GM12878 (cell line): ENCODE measurements around the gene SLC36A1. TPM values are rescaled to one million over a fixed set of nuclear protein-coding genes. Genes with fewer than 3 reads are reported as not detected.

Source experiments
- ATAC-seq: fragments of 200-7000 bp; cut with Tn5 transposase; 3 replicates; pipeline ENCODE4 v1.9.1; 2020; ENCODE audit warnings: mild to moderate bottlenecking, moderate library complexity
- BruUV-seq: library from RNA; stranded (reverse); fragments of 400-500 nt; replicated peaks from 2 replicates; lab custom pipeline; 2021; lab: Mats Ljungman, UMichigan
- CTCF ChIA-PET: fragments of 300-600 bp; sonication (Branson Sonifier 250); formaldehyde crosslinking; extraction: SDS; loops from one replicate; lab custom pipeline; 2021; ENCODE audit warnings: inconsistent platforms; lab: Yijun Ruan, JAX
- POLR2A ChIA-PET: fragments of 350-600 bp; formaldehyde crosslinking; extraction: SDS; loops from one replicate; lab custom pipeline; 2021; ENCODE audit warnings: inconsistent platforms; lab: Charles Lee
- RAD21 ChIA-PET: fragments of 300-600 bp; sonication (Branson Sonifier 250); formaldehyde crosslinking; loops from one replicate; lab custom pipeline; 2023; ENCODE audit warnings: antibody characterized with exemption; ENCODE audit not compliant: unreplicated experiment; lab: Charles Lee
- SMC1A ChIA-PET: fragments of 300-600 bp; sonication (Branson Sonifier 250); formaldehyde crosslinking; loops from one replicate; lab custom pipeline; 2023; ENCODE audit not compliant: unreplicated experiment, uncharacterized antibody; lab: Charles Lee
- DNase-seq: peaks from one replicate; pipeline ENCODE4 v3.0.0-alpha.2; 2011; ENCODE audit warnings: low read depth, low spot score
- FAIRE-seq: peaks from 3 replicates; lab custom pipeline; 2011; peaks lifted over from hg19 to GRCh38; lab: Jason Lieb, UNC
- H2AFZ ChIP-seq: 2 replicates; pipeline ENCODE4 v1.6.0; 2011; ENCODE audit warnings: low read depth, low read length, control low read depth; ENCODE audit not compliant: control insufficient read depth
- H3K27ac ChIP-seq: 2 replicates; pipeline ENCODE4 v1.5.1; 2011; ENCODE audit warnings: control low read depth; ENCODE audit not compliant: control insufficient read depth, insufficient read depth
- H3K27me3 ChIP-seq, 2 experiments: replicated peaks in 1 of 2; 2 replicates each; pipeline versions ENCODE4 v1.6.0 to v1.6.1; 2011; ENCODE audit warnings: low read length in 1 of 2; ENCODE audit not compliant: control insufficient read depth in 2 of 2, insufficient read depth in 2 of 2
- H3K36me3 ChIP-seq, 2 experiments: 2 replicates each; pipeline ENCODE4 v1.5.1; 2011; ENCODE audit warnings: low read length in 1 of 2; ENCODE audit not compliant: control insufficient read depth in 2 of 2, insufficient read depth in 2 of 2
- H3K4me1 ChIP-seq: 2 replicates; pipeline ENCODE4 v1.6.1; 2011; ENCODE audit warnings: mild to moderate bottlenecking, low read length, moderate library complexity, mixed read lengths; ENCODE audit not compliant: control insufficient read depth, insufficient read depth
- H3K4me2 ChIP-seq: 2 replicates; pipeline ENCODE4 v1.6.0; 2011; ENCODE audit warnings: control low read depth; ENCODE audit not compliant: control insufficient read depth, insufficient read depth
- H3K4me3 ChIP-seq: fragments of 200-600 bp; sonication (generic); 2 replicates; pipeline ENCODE4 v1.5.1; 2016
- H3K79me2 ChIP-seq: 2 replicates; pipeline ENCODE4 v1.6.0; 2011; ENCODE audit warnings: low read length; ENCODE audit not compliant: control insufficient read depth, insufficient read depth
- H3K9ac ChIP-seq: 2 replicates; pipeline ENCODE4 v1.8.0; 2011; ENCODE audit warnings: low read length, control low read depth, mixed read lengths; ENCODE audit not compliant: control insufficient read depth, insufficient read depth
- H3K9me3 ChIP-seq: replicated peaks from 3 replicates; pipeline ENCODE4 v1.5.1; 2011; ENCODE audit warnings: mild to moderate bottlenecking, low read length; ENCODE audit not compliant: control insufficient read depth, insufficient read depth
- H4K20me1 ChIP-seq: 2 replicates; pipeline ENCODE4 v1.6.0; 2011; ENCODE audit not compliant: control insufficient read depth, insufficient read depth
- BCLAF1 ChIP-seq: fragments of 450-650 bp; IDR thresholded peaks from 2 replicates; pipeline ENCODE4 v1.6.1; 2017; ENCODE audit warnings: antibody characterized with exemption, mild to moderate bottlenecking, moderate library complexity
- CREM ChIP-seq: IDR thresholded peaks from 2 replicates; pipeline ENCODE4 v1.6.1; 2014; ENCODE audit warnings: antibody characterized with exemption, low read depth
- CTCF ChIP-seq, 3 experiments: IDR thresholded peaks in 2 of 3; conservative IDR thresholded peaks in 1 of 3; 2 replicates each; pipeline ENCODE4 v1.5.1; 2011; ENCODE audit warnings: low read depth in 3 of 3, low read length in 3 of 3, mild to moderate bottlenecking in 3 of 3, control low read depth in 2 of 3, moderate library complexity in 2 of 3, inconsistent platforms in 1 of 3, mixed read lengths in 1 of 3; ENCODE audit not compliant: control insufficient read depth in 2 of 3, insufficient read depth in 1 of 3; ENCODE audit errors: extremely low read depth in 1 of 3
- NBN ChIP-seq: fragments of 450-650 bp; IDR thresholded peaks from 2 replicates; pipeline ENCODE4 v1.6.1; 2016
- NR2F1 ChIP-seq: fragments of 450-650 bp; conservative IDR thresholded peaks from 2 replicates; pipeline ENCODE4 v1.6.1; 2017; ENCODE audit warnings: mild to moderate bottlenecking
- SMAD1 ChIP-seq: fragments of 450-650 bp; IDR thresholded peaks from 2 replicates; pipeline ENCODE4 v1.6.1; 2018; ENCODE audit warnings: mild to moderate bottlenecking, low read depth; ENCODE audit not compliant: partially characterized antibody
- SREBF2 ChIP-seq: IDR thresholded peaks from 2 replicates; pipeline ENCODE4 v1.6.1; 2012; ENCODE audit warnings: mild to moderate bottlenecking, low read length
- ZBTB11 ChIP-seq: fragments of 450-650 bp; formaldehyde crosslinking; IDR thresholded peaks from 2 replicates; pipeline ENCODE4 v1.5.0; 2022; ENCODE audit warnings: mild to moderate bottlenecking, missing genetic modification characterization
- ZBTB4 ChIP-seq: fragments of 450-650 bp; formaldehyde crosslinking; IDR thresholded peaks from 2 replicates; pipeline ENCODE4 v1.4.0; 2022; ENCODE audit warnings: mild to moderate bottlenecking, moderate library complexity
- WGBS: methylation state at CpG from one replicate; pipeline ENCODE4 v1.1.6; 2016; ENCODE audit warnings: low lambda C conversion rate; ENCODE audit not compliant: insufficient replicate concordance, insufficient coverage; ENCODE audit errors: missing lambda C conversion rate; 5-methylcytosine and 5-hydroxymethylcytosine counted together
- in situ Hi-C: fragments of 300-500 bp; cut with MboI; formaldehyde crosslinking; loops from 9 replicates; pipeline ENCODE4 v1.14.3; 2018; ENCODE audit warnings: mixed read lengths
- intact Hi-C: fragments of 100-400 bp; cut with micrococcal nuclease; formaldehyde crosslinking; loops from one replicate; pipeline ENCODE4 v1.14.2; 2022; ENCODE audit not compliant: unreplicated experiment
- polyA plus RNA-seq, 11 experiments: library from polyadenylated mRNA; depleted of rRNA in 4 of 11; unstranded in 6 of 11; stranded (reverse) in 5 of 11; fragments of >200 nt; fragmentation: Nextera tagmentation in 4 of 11; fragmentation: Illumina TruSeq in 1 of 11; extraction: Ambion mirVana in 4 of 11; extraction: Trizol in 1 of 11; gene quantifications; 1 replicate in 1 of 11; 2 replicates in 10 of 11; pipeline versions ENCODE4 v1.2.1 to v1.2.3, GENCODE V29; 2011 to 2016; ENCODE audit warnings: inconsistent platforms in 2 of 11, missing spikeins in 2 of 11, low read depth in 1 of 11
- total RNA-seq, 4 experiments: library from RNA; depleted of rRNA in 3 of 4; stranded (reverse); fragments of >200 nt in 3 of 4; fragmentation: Illumina TruSeq in 1 of 4; extraction: Trizol in 1 of 4; gene quantifications; 2 replicates each; pipeline versions ENCODE4 v1.2.1 to v1.2.3, GENCODE V29; 2013 to 2021

The SLC36A1 gene
- total and polyA plus RNA-seq, 10 of the 15 experiments (the other 5 are each of a cell fraction or from before 2014, with no cell fraction given): 0.50 to 8.2 (median 3.5) TPM

- in situ Hi-C loops: no loop called here
- POLR2A ChIA-PET: interaction anchor here (0.7 kb wide), 1 partner anchor 151 kb away, joined by 3 read pairs; no protein-coding TSS in a partner anchor
These were observed 20.2 kb downstream of the SLC36A1 start for GRCh38 chr5:151467576-151467975.

More at GRCh38 chr5:151467576-151467975, 20.2 kb downstream of the SLC36A1 start:
- Histone ChIP-seq H3K27me3 (no peaks in the 10 kb centered on the region), H3K9me3 (no peaks in the 10 kb centered on the region), H3K36me3 (peaks cover 0 to 5% of the 10 kb centered on the region in 2 experiments; a peak in 1 of 4 replicates), H3K27ac (no peak overlapping the region), H2AFZ (no peak overlapping the region), H3K4me1 (no peaks in the 10 kb centered on the region), H3K4me3 (no peak overlapping the region), H3K79me2 (no peaks in the 10 kb centered on the region), H3K9ac (no peak overlapping the region), H3K4me2 (no peak overlapping the region), H4K20me1 (no peaks in the 10 kb centered on the region)
- 96% methylated on average over 8 of the region's 8 CpGs for WGBS
- TF ChIP-seq NBN (no peak), CREM (no peak), SREBF2 (no peak), NR2F1 (no peak), BCLAF1 (no peak), SMAD1 (no peak), ZBTB4 (CRISPR knock-in tag) (no peak), CTCF (IDR thresholded peaks at IDR 0.05 in 2 of 3, conservative IDR thresholded peaks at IDR 0.05 in 1 of 3; ENCODE audit: control insufficient read depth in 2 of 3, extremely low read depth in 1 of 3, insufficient read depth in 1 of 3, low read depth in 3 of 3, low read length in 3 of 3) (no peak), ZBTB11 (CRISPR knock-in tag) (no peak)
- ATAC-seq (no peak), FAIRE-seq (no peak), DNase-seq (no peak)
- no TSS peak for BruUV-seq
- intact Hi-C loops: no loop called here
- ChIA-PET SMC1A (interaction anchor here (0.9 to 1.2 kb wide), 2 partner anchors 15 to 56 kb away, joined by 3 to 5 read pairs; no protein-coding TSS in a partner anchor), RAD21 (interaction anchor here (0.7 kb wide), 1 partner anchor 464 kb away, joined by 3 read pairs; no protein-coding TSS in a partner anchor), CTCF (interaction anchor here (1.1 kb wide), 1 partner anchor 20 kb away, joined by 3 read pairs; the partner anchor contains the start of gene SLC36A1)
